HEK293T (cell line): ENCODE results near the gene PLA2G4A.

Experiments used
- CTCF ChIA-PET: fragments of 350-600 bp; formaldehyde crosslinking; extraction: SDS; loops from one replicate; lab custom pipeline; 2021; ENCODE audit warnings: antibody characterized with exemption, inconsistent platforms; lab: Yijun Ruan, JAX
- POLR2A ChIA-PET: fragments of 350-600 bp; formaldehyde crosslinking; extraction: SDS; loops from one replicate; lab custom pipeline; 2020; ENCODE audit warnings: antibody characterized with exemption, inconsistent platforms; lab: Yijun Ruan, JAX
- DNase-seq: peaks from one replicate; pipeline ENCODE4 v3.0.0; 2012; ENCODE audit warnings: mixed read lengths; ENCODE audit errors: extremely low spot score
- ARNT ChIP-seq: fragments of 450-650 bp; IDR thresholded peaks from 2 replicates; pipeline ENCODE4 v1.6.1; 2017; ENCODE audit warnings: mild to moderate bottlenecking
- BHLHE40 ChIP-seq: fragments of 450-650 bp; IDR thresholded peaks from 2 replicates; pipeline ENCODE4 v1.6.1; 2016; ENCODE audit warnings: mild to moderate bottlenecking, moderate library complexity, borderline replicate concordance
- CTBP1 ChIP-seq: fragments of 450-650 bp; IDR thresholded peaks from 2 replicates; pipeline ENCODE4 v1.6.1; 2016; ENCODE audit warnings: borderline replicate concordance
- ELF4 ChIP-seq: fragments of 450-650 bp; IDR thresholded peaks from 2 replicates; pipeline ENCODE4 v1.6.1; 2017; ENCODE audit warnings: antibody characterized with exemption
- FOXA1 ChIP-seq: fragments of 450-650 bp; IDR thresholded peaks from 2 replicates; pipeline ENCODE4 v1.6.1; 2016; ENCODE audit warnings: mild to moderate bottlenecking
- FOXK2 ChIP-seq: fragments of 450-650 bp; IDR thresholded peaks from 2 replicates; pipeline ENCODE4 v1.6.1; 2016; ENCODE audit warnings: mild to moderate bottlenecking
- FOXM1 ChIP-seq: fragments of 450-650 bp; IDR thresholded peaks from 2 replicates; pipeline ENCODE4 v1.6.1; 2017; ENCODE audit warnings: mild to moderate bottlenecking, borderline replicate concordance
- HDGF ChIP-seq: fragments of 450-650 bp; IDR thresholded peaks from 2 replicates; pipeline ENCODE4 v1.6.1; 2017; ENCODE audit warnings: antibody characterized with exemption, borderline replicate concordance
- L3MBTL2 ChIP-seq: fragments of 450-650 bp; conservative IDR thresholded peaks from 2 replicates; pipeline ENCODE4 v1.6.1; 2016; ENCODE audit warnings: mild to moderate bottlenecking
- LEF1 ChIP-seq: fragments of 450-650 bp; IDR thresholded peaks from 2 replicates; pipeline ENCODE4 v1.6.1; 2017; ENCODE audit warnings: mild to moderate bottlenecking, borderline replicate concordance
- NFRKB ChIP-seq: fragments of 450-650 bp; IDR thresholded peaks from 2 replicates; pipeline ENCODE4 v1.6.1; 2016; ENCODE audit warnings: mild to moderate bottlenecking, moderate library complexity
- PKNOX1 ChIP-seq: fragments of 450-650 bp; IDR thresholded peaks from 2 replicates; pipeline ENCODE4 v1.6.1; 2016
- SP1 ChIP-seq: fragments of 450-650 bp; IDR thresholded peaks from 2 replicates; pipeline ENCODE4 v1.6.1; 2017
- SUZ12 ChIP-seq: fragments of 450-650 bp; IDR thresholded peaks from 2 replicates; pipeline ENCODE4 v1.6.1; 2016; ENCODE audit warnings: mild to moderate bottlenecking
- TARDBP ChIP-seq: fragments of 450-650 bp; IDR thresholded peaks from 2 replicates; pipeline ENCODE4 v1.6.1; 2016
- ZNF384 ChIP-seq: fragments of 450-650 bp; IDR thresholded peaks from 2 replicates; pipeline ENCODE4 v1.6.1; 2016

Gene PLA2G4A

GRCh38 chr1:186838380-186839040, 9.8 kb downstream of the PLA2G4A start:
- CTCF ChIA-PET: no interaction called here
- DNase-seq: no peak
- POLR2A ChIA-PET: no interaction called here

DNA sequence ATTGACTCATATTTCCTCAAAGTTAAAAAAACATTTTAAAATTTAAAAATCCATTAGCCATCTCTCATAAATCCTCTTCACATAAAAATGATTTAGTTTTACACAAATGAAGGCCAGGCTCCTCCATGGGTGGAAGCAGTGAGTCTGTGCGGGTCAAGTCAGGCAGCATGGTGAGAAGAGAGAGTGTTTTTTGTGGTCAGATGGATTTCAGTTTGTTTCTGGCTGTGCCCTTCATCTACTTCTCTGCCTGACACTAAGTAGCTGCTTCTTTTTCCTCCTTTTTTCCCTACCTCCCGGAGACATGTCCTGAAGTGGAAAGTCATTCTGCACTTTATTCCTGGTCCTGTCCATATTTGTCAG, 10.3 kb downstream of the PLA2G4A start:
- no peak for DNase-seq
- ChIA-PET CTCF (no interaction called here), POLR2A (no interaction called here)
- TF ChIP-seq FOXM1 (no peak), ZNF384 (no peak), L3MBTL2 (no peak), BHLHE40 (no peak), NFRKB (no peak), CTBP1 (no peak), SP1 (no peak), HDGF (no peak), PKNOX1 (no peak; the same call in 1 of the 2 replicates), FOXA1 (no peak), FOXK2 (no peak)

More at GRCh38 chr1:186838380-186839040, 9.8 kb downstream of the PLA2G4A start:
- TF ChIP-seq CTBP1: 0 out of 2 replicates have a peak, but pooled peaks have one; percentile 6
- TF ChIP-seq SP1: no peak
- TF ChIP-seq BHLHE40: no peak
- TF ChIP-seq PKNOX1: peak; percentile 70
- TF ChIP-seq LEF1: 0 out of 2 replicates have a peak, but pooled peaks have one; percentile 47
- no peak for TF ChIP-seq FOXM1
- no peak for TF ChIP-seq NFRKB
- no peak for TF ChIP-seq L3MBTL2

- no peak for DNase-seq
- ChIA-PET CTCF (no interaction called here), POLR2A (no interaction called here)
- TF ChIP-seq TARDBP (no peak), SP1 (no peak), FOXA1 (no peak), FOXM1 (no peak), ELF4 (no peak), BHLHE40 (no peak), SUZ12 (no peak), ZNF384 (no peak), PKNOX1 (no peak), FOXK2 (no peak), L3MBTL2 (no peak), ARNT (no peak)
Observed at GRCh38 chr1:186841599-186841998, 12.8 kb downstream of the PLA2G4A start.

- ChIA-PET CTCF (no interaction called here), POLR2A (no interaction called here)
- no peak for DNase-seq
- no peak for TF ChIP-seq TARDBP
- no peak for TF ChIP-seq LEF1
- TF ChIP-seq ELF4: no peak
- no peak for TF ChIP-seq BHLHE40
- TF ChIP-seq L3MBTL2: no peak
- TF ChIP-seq NFRKB: no peak
- TF ChIP-seq FOXM1: no peak
- TF ChIP-seq CTBP1: no peak
- TF ChIP-seq PKNOX1: no peak
- TF ChIP-seq ARNT: no peak
- TF ChIP-seq SP1: no peak
- TF ChIP-seq FOXA1: no peak
- no peak for TF ChIP-seq SUZ12
- no peak for TF ChIP-seq ZNF384
- no peak for TF ChIP-seq FOXK2
- no peak for TF ChIP-seq HDGF
Observed at GRCh38 chr1:186842547-186842946, 13.8 kb downstream of the PLA2G4A start.

DNA sequence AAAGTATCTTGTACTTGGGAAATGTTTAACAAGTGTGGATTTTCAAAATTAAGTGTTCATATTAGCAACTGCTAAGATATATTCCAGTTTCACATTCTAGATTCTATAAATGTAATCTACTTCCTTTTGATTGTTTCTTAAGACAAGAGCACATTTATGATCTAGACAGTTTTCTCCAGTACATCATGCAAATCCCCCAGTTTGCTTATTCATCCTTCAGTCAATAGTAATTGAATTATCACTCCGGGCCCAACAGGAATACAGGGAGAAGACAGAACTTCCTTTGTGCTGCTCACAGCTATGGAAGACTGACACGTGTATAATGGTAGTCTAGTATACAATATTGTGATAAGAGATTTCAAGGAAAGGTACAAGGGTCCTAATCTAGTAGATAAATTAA, 14.5 kb downstream of the PLA2G4A start:
- POLR2A ChIA-PET: no interaction called here
- no peak for DNase-seq
- CTCF ChIA-PET: no interaction called here
- TF ChIP-seq HDGF: no peak
- TF ChIP-seq FOXM1: no peak
- no peak for TF ChIP-seq ARNT
- no peak for TF ChIP-seq SUZ12
- no peak for TF ChIP-seq FOXA1
- no peak for TF ChIP-seq LEF1
- no peak for TF ChIP-seq L3MBTL2
- TF ChIP-seq CTBP1: no peak
- no peak for TF ChIP-seq ZNF384
- TF ChIP-seq FOXK2: no peak
- TF ChIP-seq TARDBP: no peak
- no peak for TF ChIP-seq SP1
- TF ChIP-seq PKNOX1: no peak
